22Rv1 (cell line): ENCODE measurements around the gene ZNF582.

Source experiments
- ZFX ChIP-seq: fragments of 450-650 bp; IDR thresholded peaks from 2 replicates; pipeline ENCODE4 v1.6.1; 2017; ENCODE audit warnings: antibody characterized with exemption, borderline replicate concordance
- TF ChIP-seq, protein P1 (sequence below): fragments of 450-650 bp; IDR thresholded peaks from 2 replicates; pipeline ENCODE4 v1.5.1; 2017; ENCODE audit warnings: mild to moderate bottlenecking

DNA sequence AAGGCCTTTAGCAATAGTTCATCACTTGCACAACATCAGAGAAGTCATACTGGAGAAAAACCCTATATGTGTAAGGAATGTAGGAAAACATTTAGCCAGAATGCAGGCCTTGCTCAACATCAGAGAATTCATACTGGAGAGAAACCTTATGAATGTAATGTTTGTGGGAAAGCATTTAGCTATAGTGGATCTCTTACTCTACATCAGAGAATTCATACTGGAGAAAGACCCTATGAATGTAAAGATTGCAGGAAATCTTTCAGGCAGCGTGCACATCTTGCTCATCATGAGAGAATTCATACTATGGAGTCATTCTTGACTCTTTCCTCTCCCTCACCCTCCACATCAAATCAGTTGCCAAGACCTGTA, 30.6 kb upstream of the ZNF582 start:
- TF ChIP-seq, protein P1, sequence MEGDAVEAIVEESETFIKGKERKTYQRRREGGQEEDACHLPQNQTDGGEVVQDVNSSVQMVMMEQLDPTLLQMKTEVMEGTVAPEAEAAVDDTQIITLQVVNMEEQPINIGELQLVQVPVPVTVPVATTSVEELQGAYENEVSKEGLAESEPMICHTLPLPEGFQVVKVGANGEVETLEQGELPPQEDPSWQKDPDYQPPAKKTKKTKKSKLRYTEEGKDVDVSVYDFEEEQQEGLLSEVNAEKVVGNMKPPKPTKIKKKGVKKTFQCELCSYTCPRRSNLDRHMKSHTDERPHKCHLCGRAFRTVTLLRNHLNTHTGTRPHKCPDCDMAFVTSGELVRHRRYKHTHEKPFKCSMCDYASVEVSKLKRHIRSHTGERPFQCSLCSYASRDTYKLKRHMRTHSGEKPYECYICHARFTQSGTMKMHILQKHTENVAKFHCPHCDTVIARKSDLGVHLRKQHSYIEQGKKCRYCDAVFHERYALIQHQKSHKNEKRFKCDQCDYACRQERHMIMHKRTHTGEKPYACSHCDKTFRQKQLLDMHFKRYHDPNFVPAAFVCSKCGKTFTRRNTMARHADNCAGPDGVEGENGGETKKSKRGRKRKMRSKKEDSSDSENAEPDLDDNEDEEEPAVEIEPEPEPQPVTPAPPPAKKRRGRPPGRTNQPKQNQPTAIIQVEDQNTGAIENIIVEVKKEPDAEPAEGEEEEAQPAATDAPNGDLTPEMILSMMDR: no peak
- no peak for TF ChIP-seq ZFX
